K562 (cell line): Measurements from ENCODE around the gene GHRH. TPM values are rescaled to one million over a fixed set of nuclear protein-coding genes. Genes with fewer than 3 reads are reported as not detected.

ENCODE experiments used
- ATAC-seq: fragments of 200-7000 bp; cut with Tn5 transposase; 3 replicates; pipeline ENCODE4 v1.9.1; 2020; ENCODE audit warnings: moderate library complexity
- BruUV-seq: library from RNA; stranded (reverse); fragments of 400-500 nt; replicated peaks from 2 replicates; lab custom pipeline; 2021; lab: Mats Ljungman, UMichigan
- CTCF ChIA-PET: fragments of 300-600 bp; formaldehyde crosslinking; extraction: SDS; loops from one replicate; lab custom pipeline; 2021; ENCODE audit warnings: low intra/inter-chr PET ratio; lab: Yijun Ruan, JAX
- POLR2A ChIA-PET: fragments of 300-600, 350-650 bp; sonication (Branson Sonifier 250); formaldehyde crosslinking; extraction: SDS; loops from one replicate; lab custom pipeline; 2021; ENCODE audit warnings: antibody characterized with exemption, inconsistent platforms; lab: Yijun Ruan, JAX
- DNase-seq, 4 experiments: peaks; one replicate each; pipeline versions ENCODE4 v3.0.0 to v3.0.0-alpha.2; 2011 to 2018; ENCODE audit warnings: low spot score in 3 of 4, mixed read lengths in 3 of 4; ENCODE audit errors: extremely low read depth in 1 of 4
- FAIRE-seq: peaks from 2 replicates; lab custom pipeline; 2011; peaks lifted over from hg19 to GRCh38; lab: Jason Lieb, UNC
- H2AFZ ChIP-seq: 2 replicates; pipeline ENCODE4 v1.6.0; 2011; ENCODE audit warnings: low read depth, low read length, control low read depth, inconsistent platforms
- H3K27ac ChIP-seq: fragments of 200-600 bp; 3 replicates; pipeline ENCODE4 v1.8.0; 2011; ENCODE audit warnings: low read depth, mild to moderate bottlenecking, control low read depth, inconsistent platforms, low read length, moderate library complexity, mixed read lengths; ENCODE audit errors: extremely low read depth
- H3K27me3 ChIP-seq, 2 experiments: fragments of 300-600 bp in 1 of 2; 2 replicates in 1 of 2; 3 replicates in 1 of 2; pipeline versions ENCODE4 v1.6.0 to v1.8.0; 2011; ENCODE audit warnings: inconsistent platforms in 2 of 2, low read length in 2 of 2, mild to moderate bottlenecking in 1 of 2, mixed read lengths in 1 of 2, moderate library complexity in 1 of 2; ENCODE audit not compliant: control insufficient read depth in 2 of 2, insufficient read depth in 2 of 2
- H3K36me3 ChIP-seq: fragments of 300-600 bp; 3 replicates; pipeline ENCODE4 v1.8.0; 2011; ENCODE audit warnings: mild to moderate bottlenecking, low read length, inconsistent platforms; ENCODE audit not compliant: control insufficient read depth, insufficient read depth
- H3K4me1 ChIP-seq, 2 experiments: fragments of 200-600 bp in 1 of 2; replicated peaks in 1 of 2; 2 replicates in 1 of 2; 3 replicates in 1 of 2; pipeline versions ENCODE4 v1.5.1 to v1.8.0; 2011; ENCODE audit warnings: inconsistent platforms in 2 of 2, low read length in 2 of 2, mild to moderate bottlenecking in 1 of 2, mixed read lengths in 1 of 2, moderate library complexity in 1 of 2; ENCODE audit not compliant: control insufficient read depth in 2 of 2, insufficient read depth in 2 of 2
- H3K4me2 ChIP-seq: 2 replicates; pipeline ENCODE4 v1.6.1; 2011; ENCODE audit warnings: low read length, control low read depth, inconsistent platforms, mixed read lengths; ENCODE audit not compliant: insufficient read depth
- H3K4me3 ChIP-seq: fragments of 200-600 bp; sonication (generic), shearing (Covaris generic); 2 replicates; pipeline ENCODE4 v1.5.1; 2016; ENCODE audit warnings: control low read depth, inconsistent platforms
- H3K79me2 ChIP-seq: fragments of 200-600 bp; 3 replicates; pipeline ENCODE4 v1.8.0; 2011; ENCODE audit warnings: low read length, inconsistent platforms; ENCODE audit not compliant: control insufficient read depth, insufficient read depth
- H3K9ac ChIP-seq, 2 experiments: 2 replicates each; pipeline versions ENCODE4 v1.6.0 to v1.6.1; 2011; ENCODE audit warnings: low read depth in 2 of 2, low read length in 2 of 2, control low read depth in 1 of 2, inconsistent platforms in 1 of 2, mild to moderate bottlenecking in 1 of 2, mixed read lengths in 1 of 2; ENCODE audit not compliant: insufficient read depth in 1 of 2
- H3K9me1 ChIP-seq: one replicate; pipeline ENCODE4 v1.6.0; 2011; ENCODE audit warnings: inconsistent platforms, mild to moderate bottlenecking, low read length, moderate library complexity; ENCODE audit not compliant: control insufficient read depth, insufficient read depth
- H3K9me3 ChIP-seq: replicated peaks from 2 replicates; pipeline ENCODE4 v1.5.1; 2011; ENCODE audit warnings: low read depth, low read length, inconsistent platforms; ENCODE audit not compliant: control insufficient read depth, insufficient read depth
- H4K20me1 ChIP-seq: replicated peaks from 2 replicates; pipeline ENCODE4 v1.6.1; 2011; ENCODE audit warnings: low read length, inconsistent platforms, mixed read lengths; ENCODE audit not compliant: control insufficient read depth, insufficient read depth
- CEBPB ChIP-seq: fragments of 450-650 bp; IDR thresholded peaks from 2 replicates; pipeline ENCODE4 v1.6.1; 2016; ENCODE audit warnings: missing genetic modification characterization, missing compliant biosample characterization
- CEBPG ChIP-seq, 3 experiments: fragments of 200-800 bp in 1 of 3; sonication (Bioruptor generic) in 1 of 3; sonication (generic) in 1 of 3; formaldehyde crosslinking in 1 of 3; IDR thresholded peaks in 2 of 3; conservative IDR thresholded peaks in 1 of 3; 2 replicates each; pipeline versions ENCODE4 v1.6.1 to v1.8.0; 2016 to 2022; ENCODE audit warnings: missing compliant biosample characterization in 2 of 3, missing genetic modification characterization in 2 of 3, mild to moderate bottlenecking in 1 of 3, missing genetic modification reagents in 1 of 3
- DNMT1 ChIP-seq: fragments of 450-650 bp; IDR thresholded peaks from 2 replicates; pipeline ENCODE4 v1.6.1; 2016; ENCODE audit warnings: antibody characterized with exemption, mild to moderate bottlenecking
- HDAC1 ChIP-seq, 2 experiments: fragments of 450-650 bp; IDR thresholded peaks; 2 replicates each; pipeline ENCODE4 v1.6.1; 2016 to 2017; ENCODE audit warnings: inconsistent platforms in 1 of 2, mild to moderate bottlenecking in 1 of 2, moderate library complexity in 1 of 2
- NFYB ChIP-seq: IDR thresholded peaks from 2 replicates; pipeline ENCODE4 v1.6.1; 2011; ENCODE audit warnings: mild to moderate bottlenecking, moderate library complexity; ENCODE audit not compliant: insufficient read length; ENCODE audit errors: extremely low read depth
- NR2C1 ChIP-seq, 2 experiments: fragments of 450-650 bp; IDR thresholded peaks; 2 replicates each; pipeline ENCODE4 v1.6.1; 2017; ENCODE audit warnings: mild to moderate bottlenecking in 2 of 2, antibody characterized with exemption in 1 of 2, inconsistent platforms in 1 of 2, missing compliant biosample characterization in 1 of 2, missing genetic modification characterization in 1 of 2
- YY1 ChIP-seq, 3 experiments: IDR thresholded peaks; 2 replicates each; pipeline ENCODE4 v1.6.1; 2011; ENCODE audit warnings: low read length in 2 of 3, mild to moderate bottlenecking in 2 of 3, moderate library complexity in 2 of 3, borderline replicate concordance in 1 of 3, control low read depth in 1 of 3, low read depth in 1 of 3; ENCODE audit not compliant: insufficient read depth in 3 of 3, insufficient replicate concordance in 2 of 3, control insufficient read depth in 1 of 3, insufficient read length in 1 of 3; ENCODE audit errors: extremely low read depth in 1 of 3
- WGBS: fragments of 100-300 bp; shearing (Covaris generic); methylation state at CpG from one replicate; pipeline ENCODE4 v1.1.6; 2016; ENCODE audit warnings: low coverage, mixed read lengths; ENCODE audit not compliant: insufficient coverage; ENCODE audit errors: missing lambda C conversion rate; 5-methylcytosine and 5-hydroxymethylcytosine counted together
- in situ Hi-C: fragments of 300-500 bp; cut with MboI; formaldehyde crosslinking; loops from 4 replicates; pipeline ENCODE4 v1.15.0; 2018; ENCODE audit warnings: inconsistent platforms, mixed read lengths
- intact Hi-C: fragments of 100-400 bp; cut with micrococcal nuclease; formaldehyde crosslinking; loops from 2 replicates; pipeline ENCODE4 v1.14.2; 2022
- polyA plus RNA-seq, 8 experiments: library from polyadenylated mRNA; depleted of rRNA in 4 of 8; stranded (reverse) in 5 of 8; unstranded in 3 of 8; fragments of >200 nt; fragmentation: Nextera tagmentation in 2 of 8; fragmentation: Illumina TruSeq in 1 of 8; extraction: Ambion mirVana in 2 of 8; extraction: Trizol in 1 of 8; gene quantifications; 2 replicates each; pipeline versions ENCODE4 v1.2.1 to v1.2.3, GENCODE V29; 2011 to 2014; ENCODE audit warnings: inconsistent platforms in 1 of 8, missing spikeins in 1 of 8
- total RNA-seq, 7 experiments: library from RNA; depleted of rRNA in 6 of 7; stranded (reverse); fragments of >200 nt in 6 of 7; fragmentation: Illumina TruSeq in 2 of 7; extraction: Trizol in 2 of 7; gene quantifications; 2 replicates each; pipeline versions ENCODE4 v1.2.1 to v1.2.3, GENCODE V29; 2011 to 2021; ENCODE audit warnings: low replicate concordance in 1 of 7

GHRH gene
- total and polyA plus RNA-seq, 9 of the 15 experiments (the other 6 are each of a cell fraction or from before 2014, with no cell fraction given), result not detected

DNA sequence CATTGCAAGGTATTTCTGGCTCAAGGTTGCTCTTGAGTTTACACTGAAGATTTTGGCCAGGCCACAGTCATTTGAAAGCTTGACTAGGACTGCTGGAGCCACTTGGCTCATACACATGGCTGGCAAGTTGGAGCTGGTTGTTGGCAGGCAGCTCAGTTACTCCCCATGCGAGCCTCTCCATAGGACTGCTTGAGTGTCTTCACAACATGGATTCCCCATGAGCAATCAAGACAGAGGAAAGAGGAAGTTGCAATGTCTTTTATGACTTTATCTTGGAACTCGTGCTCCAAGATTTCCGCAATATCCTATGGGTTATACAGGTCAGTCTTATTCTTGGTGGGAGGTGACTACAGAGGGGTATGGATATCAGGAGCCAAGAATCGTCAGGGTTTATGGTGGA, 26.5 kb upstream of the GHRH start (continued):
- TF ChIP-seq YY1 (IDR thresholded peaks at IDR 0.05; ENCODE audit: borderline replicate concordance in 1 of 3, control insufficient read depth in 1 of 3, extremely low read depth in 1 of 3, insufficient read depth in 3 of 3, insufficient read length in 1 of 3, insufficient replicate concordance in 2 of 3, low read depth in 1 of 3, low read length in 2 of 3) (peak in 1 of 3 experiments; percentile 69), DNMT1 (no peak), NR2C1 (IDR thresholded peaks at IDR 0.05) (no peak), NR2C1 (tag; IDR thresholded peaks at IDR 0.05) (peak; percentile 23; the same call in 1 of the 2 replicates), NFYB (no peak)

DNA sequence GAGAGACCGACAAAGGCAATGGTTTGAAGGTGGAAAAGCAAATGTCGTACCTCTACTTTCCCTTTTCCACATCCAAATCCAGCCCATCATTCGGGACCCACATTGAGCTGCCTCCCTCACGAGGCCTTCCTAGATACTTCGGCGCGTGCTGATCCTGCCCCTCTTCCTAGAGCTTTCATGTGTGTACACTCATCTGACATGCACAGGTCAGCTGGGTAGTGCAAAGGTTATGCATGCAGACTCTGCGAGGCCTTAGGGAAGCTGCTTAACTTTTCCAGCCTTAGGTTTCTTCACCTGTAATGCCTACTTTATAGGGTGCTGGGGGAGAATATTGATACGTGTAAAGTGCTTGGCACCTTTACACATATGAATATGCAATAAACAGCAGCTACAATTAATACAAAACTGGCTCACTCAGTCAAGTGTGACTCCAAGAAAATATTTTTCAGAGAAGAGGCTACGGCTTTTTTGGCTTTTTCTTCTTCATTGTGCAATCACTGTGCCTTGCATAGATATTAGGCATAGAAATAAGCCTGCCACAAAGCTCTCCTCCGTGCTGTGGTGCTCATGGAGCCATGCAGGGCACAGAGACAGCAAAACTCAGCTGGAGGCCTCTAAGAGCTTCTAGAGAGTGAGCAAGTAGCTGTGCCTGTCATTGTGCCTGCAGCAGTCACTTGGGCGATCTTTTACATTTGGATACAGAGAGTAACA, 24.2 kb upstream of the GHRH start:
- no peak for ATAC-seq
- Histone ChIP-seq H3K4me3 (no peak overlapping the region), H3K9ac (no peak overlapping the region), H3K9me1 (no peaks in the 10 kb centered on the region), H3K27ac (no peak overlapping the region), H3K27me3 (no peaks in the 10 kb centered on the region), H3K4me1 (peaks cover 5 to 12% of the 10 kb centered on the region in 2 experiments), H3K79me2 (peaks cover 16% of the 10 kb centered on the region), H2AFZ (0 out of 2 replicates have a peak overlapping the region, but pooled peaks have one; percentile 9), H3K9me3 (no peaks in the 10 kb centered on the region), H3K36me3 (peaks cover 2% of the 10 kb centered on the region; the same call in 1 of the 3 replicates), H4K20me1 (no peaks in the 10 kb centered on the region), H3K4me2 (no peak overlapping the region)
- WGBS, result 41% methylated on average over 11 of the region's 12 CpGs
- POLR2A ChIA-PET, result interaction anchor here (0.5 to 1.1 kb wide), 4 partner anchors 9 to 180 kb away, joined by 3 to 4 read pairs (median 3); no protein-coding TSS in a partner anchor
- no peak for DNase-seq
- intact Hi-C loops (loop anchor here (5.0 kb wide), 2 partner anchors 46 to 96 kb away; no protein-coding TSS in a partner anchor), in situ Hi-C loops (loop anchor here (5.0 kb wide), 1 partner anchor 96 kb away; no protein-coding TSS in a partner anchor)
- BruUV-seq, result no TSS peak
- CTCF ChIA-PET, result no interaction called here
- TF ChIP-seq HDAC1 (IDR thresholded peaks at IDR 0.05) (no peak), CEBPB (tag) (peak; percentile 61), CEBPG (CRISPR knock-in tag; IDR thresholded peaks at IDR 0.05) (0 out of 2 replicates have a peak, but pooled peaks have one; percentile 17), CEBPG (tag; conservative IDR thresholded peaks at IDR 0.05 in 1 of 2, IDR thresholded peaks at IDR 0.05 in 1 of 2) (peak in 1 of 2 experiments; percentile 21; a peak in 1 of 4 replicates)
- FAIRE-seq, result no peak
